ENCODE results near the gene HEXIM1. TPM values are rescaled to one million over a fixed set of nuclear protein-coding genes. Genes with fewer than 3 reads are reported as not detected.

HEXIM1 gene
- total and polyA plus RNA-seq, 2 experiments from 2014 or later: 9.2 to 10.9 TPM

DNA sequence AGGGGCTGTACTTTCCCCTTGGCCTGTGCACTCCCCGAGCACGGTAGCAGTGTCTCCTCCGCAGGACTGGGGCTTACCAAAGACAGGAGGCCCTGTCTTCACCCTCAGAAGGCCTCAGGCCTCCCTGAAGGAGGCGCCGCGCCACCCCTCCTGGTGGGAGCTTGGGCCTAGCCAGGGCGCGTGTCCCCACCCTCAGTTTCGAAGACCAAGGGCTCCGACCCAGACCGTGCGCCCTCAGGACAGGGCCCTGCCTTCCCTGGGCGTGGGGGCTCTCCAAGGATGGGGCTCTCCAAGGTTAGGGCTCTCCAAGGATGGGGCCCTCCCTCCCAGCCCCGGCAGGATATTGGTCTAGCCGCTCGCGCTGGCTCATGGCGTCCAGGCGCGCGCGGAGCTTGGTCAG lies 27.7 kb upstream of the HEXIM1 start:
- Histone ChIP-seq H3K27me3 (ENCODE audit: insufficient read depth) (no peaks in the 10 kb centered on the region), H3K4me3 (peak overlapping the region; percentile 34; the same call in 1 of the 2 replicates), H3K79me2 (replicated peaks; ENCODE audit: insufficient read depth) (0 out of 2 replicates have a peak, but pooled peaks cover 2% of the 10 kb centered on the region), H3K9me2 (ENCODE audit: insufficient read depth) (no peaks in the 10 kb centered on the region), H2AFZ (no peak overlapping the region; the same call in 1 of the 2 replicates), H3F3A (replicated peaks; ENCODE audit: low read depth) (no peaks in the 10 kb centered on the region), H3K4me1 (ENCODE audit: insufficient read depth) (peaks cover 2% of the 10 kb centered on the region; the same call in 1 of the 2 replicates), H3K36me3 (ENCODE audit: insufficient read depth) (no peaks in the 10 kb centered on the region), H3K4me2 (peak overlapping the region; percentile 65), H4K20me1 (replicated peaks; ENCODE audit: insufficient read depth) (no peaks in the 10 kb centered on the region), H3K27ac (ENCODE audit: low read depth) (no peak overlapping the region)
- H3K27me3 Mint-ChIP-seq (ENCODE audit: insufficient read depth, low read depth, poor library complexity): peaks cover 8% of the 10 kb centered on the region
- no peaks in the 10 kb centered on the region for H3K9me3 Mint-ChIP-seq
- TF ChIP-seq, protein P1, sequence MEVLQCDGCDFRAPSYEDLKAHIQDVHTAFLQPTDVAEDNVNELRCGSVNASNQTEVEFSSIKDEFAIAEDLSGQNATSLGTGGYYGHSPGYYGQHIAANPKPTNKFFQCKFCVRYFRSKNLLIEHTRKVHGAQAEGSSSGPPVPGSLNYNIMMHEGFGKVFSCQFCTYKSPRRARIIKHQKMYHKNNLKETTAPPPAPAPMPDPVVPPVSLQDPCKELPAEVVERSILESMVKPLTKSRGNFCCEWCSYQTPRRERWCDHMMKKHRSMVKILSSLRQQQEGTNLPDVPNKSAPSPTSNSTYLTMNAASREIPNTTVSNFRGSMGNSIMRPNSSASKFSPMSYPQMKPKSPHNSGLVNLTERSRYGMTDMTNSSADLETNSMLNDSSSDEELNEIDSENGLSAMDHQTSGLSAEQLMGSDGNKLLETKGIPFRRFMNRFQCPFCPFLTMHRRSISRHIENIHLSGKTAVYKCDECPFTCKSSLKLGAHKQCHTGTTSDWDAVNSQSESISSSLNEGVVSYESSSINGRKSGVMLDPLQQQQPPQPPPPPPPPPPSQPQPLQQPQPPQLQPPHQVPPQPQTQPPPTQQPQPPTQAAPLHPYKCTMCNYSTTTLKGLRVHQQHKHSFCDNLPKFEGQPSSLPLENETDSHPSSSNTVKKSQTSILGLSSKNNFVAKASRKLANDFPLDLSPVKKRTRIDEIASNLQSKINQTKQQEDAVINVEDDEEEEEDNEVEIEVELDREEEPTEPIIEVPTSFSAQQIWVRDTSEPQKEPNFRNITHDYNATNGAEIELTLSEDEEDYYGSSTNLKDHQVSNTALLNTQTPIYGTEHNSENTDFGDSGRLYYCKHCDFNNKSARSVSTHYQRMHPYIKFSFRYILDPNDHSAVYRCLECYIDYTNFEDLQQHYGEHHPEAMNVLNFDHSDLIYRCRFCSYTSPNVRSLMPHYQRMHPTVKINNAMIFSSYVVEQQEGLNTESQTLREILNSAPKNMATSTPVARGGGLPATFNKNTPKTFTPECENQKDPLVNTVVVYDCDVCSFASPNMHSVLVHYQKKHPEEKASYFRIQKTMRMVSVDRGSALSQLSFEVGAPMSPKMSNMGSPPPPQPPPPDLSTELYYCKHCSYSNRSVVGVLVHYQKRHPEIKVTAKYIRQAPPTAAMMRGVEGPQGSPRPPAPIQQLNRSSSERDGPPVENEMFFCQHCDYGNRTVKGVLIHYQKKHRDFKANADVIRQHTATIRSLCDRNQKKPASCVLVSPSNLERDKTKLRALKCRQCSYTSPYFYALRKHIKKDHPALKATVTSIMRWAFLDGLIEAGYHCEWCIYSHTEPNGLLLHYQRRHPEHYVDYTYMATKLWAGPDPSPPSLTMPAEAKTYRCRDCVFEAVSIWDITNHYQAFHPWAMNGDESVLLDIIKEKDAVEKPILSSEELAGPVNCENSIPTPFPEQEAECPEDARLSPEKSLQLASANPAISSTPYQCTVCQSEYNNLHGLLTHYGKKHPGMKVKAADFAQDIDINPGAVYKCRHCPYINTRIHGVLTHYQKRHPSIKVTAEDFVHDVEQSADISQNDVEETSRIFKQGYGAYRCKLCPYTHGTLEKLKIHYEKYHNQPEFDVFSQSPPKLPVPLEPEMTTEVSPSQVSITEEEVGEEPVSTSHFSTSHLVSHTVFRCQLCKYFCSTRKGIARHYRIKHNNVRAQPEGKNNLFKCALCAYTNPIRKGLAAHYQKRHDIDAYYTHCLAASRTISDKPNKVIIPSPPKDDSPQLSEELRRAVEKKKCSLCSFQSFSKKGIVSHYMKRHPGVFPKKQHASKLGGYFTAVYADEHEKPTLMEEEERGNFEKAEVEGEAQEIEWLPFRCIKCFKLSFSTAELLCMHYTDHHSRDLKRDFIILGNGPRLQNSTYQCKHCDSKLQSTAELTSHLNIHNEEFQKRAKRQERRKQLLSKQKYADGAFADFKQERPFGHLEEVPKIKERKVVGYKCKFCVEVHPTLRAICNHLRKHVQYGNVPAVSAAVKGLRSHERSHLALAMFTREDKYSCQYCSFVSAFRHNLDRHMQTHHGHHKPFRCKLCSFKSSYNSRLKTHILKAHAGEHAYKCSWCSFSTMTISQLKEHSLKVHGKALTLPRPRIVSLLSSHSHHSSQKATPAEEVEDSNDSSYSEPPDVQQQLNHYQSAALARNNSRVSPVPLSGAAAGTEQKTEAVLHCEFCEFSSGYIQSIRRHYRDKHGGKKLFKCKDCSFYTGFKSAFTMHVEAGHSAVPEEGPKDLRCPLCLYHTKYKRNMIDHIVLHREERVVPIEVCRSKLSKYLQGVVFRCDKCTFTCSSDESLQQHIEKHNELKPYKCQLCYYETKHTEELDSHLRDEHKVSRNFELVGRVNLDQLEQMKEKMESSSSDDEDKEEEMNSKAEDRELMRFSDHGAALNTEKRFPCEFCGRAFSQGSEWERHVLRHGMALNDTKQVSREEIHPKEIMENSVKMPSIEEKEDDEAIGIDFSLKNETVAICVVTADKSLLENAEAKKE (CRISPR knock-in tag; IDR thresholded peaks at IDR 0.05): no peak
- no peak for TF ChIP-seq JUNB (IDR thresholded peaks at IDR 0.05; ENCODE audit: unreplicated experiment)
- TF ChIP-seq, protein P2, sequence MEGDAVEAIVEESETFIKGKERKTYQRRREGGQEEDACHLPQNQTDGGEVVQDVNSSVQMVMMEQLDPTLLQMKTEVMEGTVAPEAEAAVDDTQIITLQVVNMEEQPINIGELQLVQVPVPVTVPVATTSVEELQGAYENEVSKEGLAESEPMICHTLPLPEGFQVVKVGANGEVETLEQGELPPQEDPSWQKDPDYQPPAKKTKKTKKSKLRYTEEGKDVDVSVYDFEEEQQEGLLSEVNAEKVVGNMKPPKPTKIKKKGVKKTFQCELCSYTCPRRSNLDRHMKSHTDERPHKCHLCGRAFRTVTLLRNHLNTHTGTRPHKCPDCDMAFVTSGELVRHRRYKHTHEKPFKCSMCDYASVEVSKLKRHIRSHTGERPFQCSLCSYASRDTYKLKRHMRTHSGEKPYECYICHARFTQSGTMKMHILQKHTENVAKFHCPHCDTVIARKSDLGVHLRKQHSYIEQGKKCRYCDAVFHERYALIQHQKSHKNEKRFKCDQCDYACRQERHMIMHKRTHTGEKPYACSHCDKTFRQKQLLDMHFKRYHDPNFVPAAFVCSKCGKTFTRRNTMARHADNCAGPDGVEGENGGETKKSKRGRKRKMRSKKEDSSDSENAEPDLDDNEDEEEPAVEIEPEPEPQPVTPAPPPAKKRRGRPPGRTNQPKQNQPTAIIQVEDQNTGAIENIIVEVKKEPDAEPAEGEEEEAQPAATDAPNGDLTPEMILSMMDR (conservative IDR thresholded peaks at IDR 0.05; ENCODE audit: low read depth in 2 of 2): peak in 1 of 2 experiments; percentile 46; a peak in 2 of 4 replicates
- H3K4me3 Mint-ChIP-seq: no peak overlapping the region
- no peaks in the 10 kb centered on the region for H3K36me3 Mint-ChIP-seq (ENCODE audit: low read depth)
- ATAC-seq: peak; percentile 39
- H3K4me1 Mint-ChIP-seq: peaks cover 11% of the 10 kb centered on the region
- no peak for DNase-seq (ENCODE audit: low spot score)
- H3K27ac Mint-ChIP-seq: no peak overlapping the region

DNA sequence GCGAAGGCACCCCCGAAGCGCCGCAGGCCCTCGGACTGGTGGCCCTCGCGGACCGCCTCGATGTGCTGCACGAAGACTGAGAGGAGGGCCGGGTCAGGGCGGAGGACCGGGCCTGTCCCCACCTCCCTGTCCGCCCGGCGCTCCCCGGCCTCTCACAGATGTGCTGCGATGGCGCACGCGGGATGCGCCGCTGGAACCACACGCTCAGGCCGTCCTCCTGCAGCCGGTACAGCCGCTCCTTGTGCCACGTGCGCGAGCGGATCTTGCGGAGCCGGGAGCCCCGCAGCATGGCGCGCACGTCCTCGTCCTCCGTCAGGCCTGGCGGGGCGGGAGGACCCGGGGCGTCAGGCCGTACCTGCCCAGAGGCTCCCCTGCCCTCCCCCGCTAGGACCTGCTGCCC lies 27.2 kb upstream of the HEXIM1 start:
- H3K4me3 ChIP-seq: peak overlapping the region; percentile 34; the same call in 1 of the 2 replicates
- H3K4me1 ChIP-seq (ENCODE audit: insufficient read depth): no peaks in the 10 kb centered on the region
- H3K4me3 Mint-ChIP-seq: no peak overlapping the region
- H3K36me3 Mint-ChIP-seq (ENCODE audit: low read depth): no peaks in the 10 kb centered on the region
- H3K4me1 Mint-ChIP-seq: peaks cover 6% of the 10 kb centered on the region
- no peaks in the 10 kb centered on the region for H3K9me3 Mint-ChIP-seq
- 0 out of 2 replicates have a peak, but pooled peaks cover 2% of the 10 kb centered on the region for H3K79me2 ChIP-seq (replicated peaks; ENCODE audit: insufficient read depth)
- no peaks in the 10 kb centered on the region for H3K9me2 ChIP-seq (ENCODE audit: insufficient read depth)
- no peaks in the 10 kb centered on the region for H3K36me3 ChIP-seq (ENCODE audit: insufficient read depth)
- DNase-seq (ENCODE audit: low spot score): peak; percentile 80
- no peaks in the 10 kb centered on the region for H3K27me3 ChIP-seq (ENCODE audit: insufficient read depth)
- H3K27ac ChIP-seq (ENCODE audit: low read depth): no peak overlapping the region
- peak overlapping the region; percentile 63 for H2AFZ ChIP-seq
- ATAC-seq: peak; percentile 63
- H4K20me1 ChIP-seq (replicated peaks; ENCODE audit: insufficient read depth): no peaks in the 10 kb centered on the region; the same call in 1 of the 2 replicates
- H3K4me2 ChIP-seq: peak overlapping the region; percentile 65
- peaks cover 9% of the 10 kb centered on the region for H3K27me3 Mint-ChIP-seq (ENCODE audit: insufficient read depth, low read depth, poor library complexity)
- TF ChIP-seq, protein P1 (CRISPR knock-in tag; IDR thresholded peaks at IDR 0.05): no peak
- no peaks in the 10 kb centered on the region for H3F3A ChIP-seq (replicated peaks; ENCODE audit: low read depth)
- H3K27ac Mint-ChIP-seq: no peak overlapping the region
